SHP77 (cell line): ENCODE measurements around the gene SLC44A5.
"Not testable (repeated sequence)": the region's sequence is repeated elsewhere in the genome, so short reads cannot be mapped to it uniquely, and the experiment has no call there.

Experiments
- DNase-seq, 2 experiments: peaks; one replicate each; lab custom pipeline; 2025; lab: John Stamatoyannopoulos, UW

SLC44A5 gene

GRCh38 chr1:75611014-75611413 lies at the start of gene SLC44A5:
Gene SLC44A5 (minus strand): TSS chr1:75611114. CDS start chr1:75541447, 69,667 bp downstream.
- DNase-seq = no peak

GRCh38 chr1:75655931-75656330 lies 45.0 kb upstream of the SLC44A5 start:
- DNase-seq = no peak

- not testable (repeated sequence) for DNase-seq
These were observed 36.3 kb upstream of the SLC44A5 start for GRCh38 chr1:75647183-75647582.

- not testable (repeated sequence) for DNase-seq
These were observed 34.2 kb upstream of the SLC44A5 start for GRCh38 chr1:75645153-75645552.

GRCh38 chr1:75643460-75643859 lies 32.5 kb upstream of the SLC44A5 start:
- DNase-seq = no peak

- DNase-seq = no peak
These were observed 30.4 kb upstream of the SLC44A5 start for GRCh38 chr1:75641325-75641724.

- DNase-seq = no peak
These were observed 29.2 kb upstream of the SLC44A5 start for GRCh38 chr1:75640137-75640536.

- DNase-seq = peak; percentile 4 to 6
These were observed 21.5 kb upstream of the SLC44A5 start for GRCh38 chr1:75632350-75632949.

- no peak for DNase-seq
These were observed 20.1 kb upstream of the SLC44A5 start for GRCh38 chr1:75630998-75631397.

GRCh38 chr1:75630004-75630594 lies 19.2 kb upstream of the SLC44A5 start:
- DNase-seq = no peak

GRCh38 chr1:75625795-75626194 lies 14.9 kb upstream of the SLC44A5 start:
- DNase-seq = no peak

GRCh38 chr1:75618382-75618781 lies 7.5 kb upstream of the SLC44A5 start:
- no peak for DNase-seq

GRCh38 chr1:75616436-75617433 lies 5.8 kb upstream of the SLC44A5 start:
- no peak for DNase-seq

GRCh38 chr1:75615613-75616435 lies 4.9 kb upstream of the SLC44A5 start:
- peak in 1 of 2 experiments; percentile 5 for DNase-seq

- DNase-seq = no peak
These were observed 3.5 kb upstream of the SLC44A5 start for GRCh38 chr1:75614399-75614756.

- DNase-seq = no peak
These were observed 3.0 kb upstream of the SLC44A5 start for GRCh38 chr1:75613916-75614315.

- no peak for DNase-seq
These were observed 2.1 kb upstream of the SLC44A5 start for GRCh38 chr1:75612976-75613375.

- no peak for DNase-seq
These were observed 8.4 kb downstream of the SLC44A5 start for GRCh38 chr1:75602486-75602885.

GRCh38 chr1:75600781-75601180 lies 10.1 kb downstream of the SLC44A5 start:
- no peak for DNase-seq

GRCh38 chr1:75594327-75594726 lies 16.6 kb downstream of the SLC44A5 start:
- DNase-seq = no peak

- DNase-seq = not testable (repeated sequence)
These were observed 17.5 kb downstream of the SLC44A5 start for GRCh38 chr1:75593457-75593856.

- DNase-seq = no peak
These were observed 21.3 kb downstream of the SLC44A5 start for GRCh38 chr1:75589637-75590036.
